Measurements from ENCODE around the gene PRH2. TPM values are rescaled to one million over a fixed set of nuclear protein-coding genes. Genes with fewer than 3 reads are reported as not detected.

Gene PRH2
- 0.40 TPM for polyA plus RNA-seq (2013, experiment 1 of 2; ENCODE audit: insufficient read length)
- polyA plus RNA-seq (2013, experiment 2 of 2; ENCODE audit: insufficient read length): not detected

DNA sequence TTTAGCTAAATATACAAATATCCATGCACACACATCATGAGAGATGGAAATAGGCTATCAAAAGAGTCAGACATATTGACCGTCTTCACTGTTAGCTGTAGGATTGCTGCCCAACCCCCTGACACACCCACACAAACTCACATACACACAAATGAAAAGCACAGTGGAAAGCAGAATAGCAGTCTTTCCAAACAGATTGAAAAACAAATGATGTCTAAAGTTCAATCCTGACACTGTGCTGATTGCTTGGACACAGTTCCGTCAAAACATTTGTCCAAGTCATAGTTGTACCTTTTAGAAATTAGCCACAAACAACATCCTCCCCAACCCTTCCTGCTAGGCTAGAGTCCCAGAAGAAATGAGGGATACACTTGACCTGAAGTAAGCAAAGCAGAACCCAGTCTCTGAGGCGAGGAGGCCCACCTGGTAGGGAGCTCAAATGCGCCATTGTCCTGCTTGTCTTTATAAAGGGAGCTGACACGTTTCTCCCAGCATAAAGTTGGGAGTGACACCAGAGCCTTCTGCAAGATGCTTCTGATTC is at the start of gene PRH2:
Gene PRH2, plus strand, starts transcription at position 491 of the 541 bp plus-strand sequence. Its CDS starts 38 bp downstream, at position 529.
- no peak for DNase-seq

- no peak for DNase-seq
Measured at GRCh38 chr12:10884086-10884725, 44.8 kb upstream of the PRH2 start, which contains the start of gene PRH1. Gene PRH1 (minus strand): TSS chr12:10884255. CDS start chr12:10884217, 38 bp downstream.

- DNase-seq: no peak
Measured at GRCh38 chr12:10889226-10889625, 39.8 kb upstream of the PRH2 start.

DNA sequence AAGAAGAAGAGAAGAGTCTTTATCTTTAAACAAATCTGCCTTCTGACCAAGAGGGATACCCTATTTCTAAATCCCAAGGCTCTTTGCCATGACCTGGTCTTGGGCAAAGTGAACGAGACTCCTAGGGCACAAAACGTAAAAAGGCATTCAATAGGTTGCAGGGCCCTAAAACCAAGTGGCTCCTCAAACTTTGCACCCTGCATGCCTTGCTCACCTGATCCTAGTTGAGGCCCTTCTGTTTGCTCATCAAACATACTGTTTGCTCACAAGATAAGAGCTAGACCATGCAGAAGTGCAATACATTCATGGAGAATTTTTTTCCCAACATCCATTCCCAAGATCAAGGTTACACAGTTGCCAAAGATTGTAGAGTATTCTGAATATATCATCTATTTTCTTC is 37.1 kb upstream of the PRH2 start:
- no peak for DNase-seq

DNA sequence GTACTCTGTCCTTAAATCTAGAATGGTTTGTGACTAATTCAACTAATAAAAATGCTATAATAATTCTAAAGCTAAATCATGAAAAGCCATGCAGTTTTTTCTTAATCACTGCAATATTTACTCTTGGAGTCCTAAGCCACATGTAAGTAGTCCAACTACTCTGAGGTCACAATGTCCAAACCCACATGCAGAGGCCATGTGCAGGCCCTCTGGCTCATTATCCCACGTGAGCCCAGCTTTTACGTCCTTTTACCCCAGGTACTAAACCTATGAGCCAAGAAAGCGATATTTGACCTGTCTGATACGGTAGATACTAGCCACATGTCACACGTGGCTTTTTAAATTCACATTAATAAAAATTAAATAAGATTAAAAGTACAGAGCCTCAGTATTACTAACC is 32.2 kb upstream of the PRH2 start:
- DNase-seq: no peak

DNA sequence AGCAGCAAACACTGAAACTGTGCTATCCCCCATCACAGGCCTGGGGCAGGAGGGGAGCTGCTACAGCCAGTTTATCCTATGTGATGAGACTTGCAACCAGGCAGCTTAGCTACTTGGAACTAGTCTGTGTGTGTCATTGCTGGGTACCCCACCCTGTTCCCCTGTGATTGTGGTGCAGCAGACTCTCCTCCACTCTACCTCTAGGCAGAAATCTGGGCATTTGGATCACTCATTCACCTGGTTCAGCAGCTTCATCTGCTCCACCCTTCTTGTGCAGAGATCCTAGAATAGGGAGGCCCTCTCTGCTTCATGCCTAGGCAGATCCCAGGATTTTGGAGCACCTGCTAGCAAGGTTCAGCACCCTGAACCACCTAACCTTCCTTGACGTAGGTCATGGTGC is 28.5 kb upstream of the PRH2 start:
- no peak for DNase-seq

- no peak for DNase-seq
Measured at GRCh38 chr12:10900972-10901371, 28.1 kb upstream of the PRH2 start.

DNA sequence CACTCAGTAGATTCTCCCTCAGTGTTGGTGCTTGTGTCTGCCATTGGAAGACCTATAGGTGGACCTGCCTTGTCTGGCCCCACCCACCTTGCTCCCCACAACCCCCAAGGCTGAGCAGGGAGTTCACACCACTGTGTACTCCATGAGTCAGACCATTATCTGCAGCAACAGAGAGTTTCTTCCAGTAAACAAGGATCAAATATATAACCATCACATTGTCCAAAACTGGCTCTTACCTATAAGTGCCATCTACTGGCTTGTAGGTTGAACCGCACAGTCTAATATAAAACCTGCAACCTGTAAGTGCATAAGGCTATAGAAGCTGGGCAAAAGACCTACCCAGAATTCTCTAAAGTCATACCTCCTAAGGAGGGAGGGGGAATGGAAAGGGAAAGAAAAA is 27.6 kb upstream of the PRH2 start:
- no peak for DNase-seq

DNA sequence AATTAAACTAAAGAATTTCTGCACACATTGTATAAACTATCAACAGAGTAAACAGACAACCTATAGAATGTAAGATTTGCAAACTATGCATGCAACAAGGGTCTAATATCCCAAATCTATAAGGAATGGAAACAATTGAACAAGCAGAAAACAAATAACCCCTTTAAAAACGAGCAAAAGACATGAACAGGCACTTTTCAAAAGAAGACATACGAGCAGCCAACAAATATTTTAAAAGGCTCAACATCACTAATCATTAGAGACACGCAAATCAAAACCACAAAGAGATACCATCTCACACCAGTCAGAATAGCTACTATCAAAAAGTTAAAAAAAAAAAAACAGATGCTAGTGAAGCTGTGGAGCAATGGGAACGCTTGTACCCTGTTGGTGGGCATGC is 24.4 kb upstream of the PRH2 start:
- no peak for DNase-seq

GRCh38 chr12:10909462-10909861 is 19.6 kb upstream of the PRH2 start, which contains the start of gene TAS2R13:
Gene TAS2R13 (minus strand): TSS chr12:10909562. CDS start chr12:10909298, 264 bp downstream.
- no peak for DNase-seq

GRCh38 chr12:10910380-10910779 is 18.7 kb upstream of the PRH2 start:
- no peak for DNase-seq

- DNase-seq: no peak
Measured at GRCh38 chr12:10919809-10920208, 9.2 kb upstream of the PRH2 start.

- DNase-seq: no peak
Measured at GRCh38 chr12:10926269-10926668, 2.8 kb upstream of the PRH2 start.

DNA sequence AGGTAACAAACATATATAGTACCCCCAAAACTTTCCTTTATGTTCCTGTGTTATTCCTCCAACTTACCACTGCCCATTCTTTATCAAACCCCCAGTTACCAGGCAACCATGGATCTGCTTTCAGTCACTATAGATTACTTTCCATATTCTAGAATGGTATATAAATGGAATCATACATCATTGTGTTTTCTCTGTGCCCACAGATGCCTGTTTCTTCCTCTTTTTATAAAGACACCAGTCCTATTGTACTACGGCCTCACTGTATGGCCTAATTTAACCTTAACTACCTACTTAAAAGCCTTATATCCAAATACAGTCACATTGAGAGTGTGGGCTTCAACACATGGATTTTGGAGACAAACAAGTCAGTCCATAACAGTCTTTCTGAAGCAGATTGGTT is 7.5 kb downstream of the PRH2 start:
- DNase-seq: no peak

DNA sequence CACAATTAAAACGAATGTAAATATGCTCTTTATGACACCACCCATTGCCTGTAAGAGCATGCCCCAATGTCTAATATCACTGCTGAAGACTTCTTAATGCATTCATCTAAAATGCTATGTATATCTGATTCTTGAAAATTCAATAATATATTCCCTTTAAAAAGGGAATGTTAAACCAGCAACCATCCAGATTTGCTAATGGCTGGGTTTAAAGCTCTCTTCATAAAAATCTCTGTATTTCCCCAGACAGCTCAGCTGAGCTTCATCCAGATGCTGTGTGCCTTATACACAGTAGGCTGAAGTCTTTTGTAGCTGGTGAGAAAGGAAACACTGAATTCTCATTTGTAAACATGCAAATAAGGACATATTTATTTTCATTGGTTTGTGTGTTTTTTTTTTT is 10.1 kb downstream of the PRH2 start, which contains the start of gene TAS2R14:
Gene TAS2R14, minus strand, starts transcription at position 101 of the 400 bp plus-strand sequence. Its CDS starts 56 bp downstream, at position 45.
- DNase-seq: no peak

DNA sequence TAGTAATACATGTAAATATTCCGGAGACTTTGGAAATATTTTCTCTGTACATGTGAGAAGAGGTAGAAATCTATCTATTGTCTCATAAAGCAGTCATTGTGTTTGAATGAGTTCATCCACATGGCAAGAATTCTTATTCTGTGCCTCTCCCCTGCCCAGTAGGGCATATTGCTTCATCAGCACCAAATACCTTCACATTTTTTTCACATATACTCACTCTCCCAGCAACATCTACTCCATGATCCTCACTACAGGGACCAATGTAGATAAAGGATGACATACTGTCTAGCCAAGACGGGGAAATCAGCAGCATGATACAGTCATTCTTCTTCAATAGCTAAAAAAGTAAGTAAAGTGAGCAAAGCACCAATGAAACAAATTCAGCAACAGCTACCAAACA is 11.4 kb downstream of the PRH2 start:
- peak; percentile 75 for DNase-seq

- no peak for DNase-seq
Measured at GRCh38 chr12:10941369-10941768, 12.3 kb downstream of the PRH2 start.

DNA sequence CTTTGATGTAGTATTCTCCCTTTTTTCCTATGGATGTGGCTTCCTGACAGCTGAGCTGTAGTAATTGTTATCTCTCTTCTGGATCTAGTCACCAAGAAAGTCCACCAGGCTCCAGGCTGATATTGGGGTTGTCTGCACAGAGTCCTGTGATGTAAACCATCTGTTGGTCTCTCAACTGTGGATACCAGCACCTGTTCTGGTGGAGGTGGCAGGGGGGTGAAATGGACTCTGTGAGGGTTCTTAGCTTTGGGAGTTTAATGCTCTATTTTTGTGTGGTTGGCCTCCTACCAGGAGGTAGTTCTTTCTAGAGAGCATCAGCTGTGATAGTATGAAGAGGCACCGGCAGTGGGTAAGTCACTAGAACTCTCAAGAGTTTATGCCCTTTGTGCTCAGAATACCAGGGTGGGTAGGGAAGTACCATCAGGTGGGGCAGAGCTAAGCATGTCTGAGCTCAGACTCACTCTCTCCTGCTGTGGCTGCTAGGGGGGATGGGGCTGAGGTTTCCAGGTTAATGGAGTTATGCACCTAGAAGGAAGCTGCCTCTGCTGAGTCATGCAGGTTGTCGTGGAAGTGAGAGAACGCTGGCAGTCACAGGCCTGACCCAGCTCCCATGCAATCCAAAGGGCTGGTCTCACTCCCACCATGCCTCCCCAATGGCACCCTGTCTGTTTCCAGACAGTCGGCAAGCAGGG is 13.0 kb downstream of the PRH2 start:
- DNase-seq: no peak

- DNase-seq: no peak
Measured at GRCh38 chr12:10943167-10943566, 14.1 kb downstream of the PRH2 start.

GRCh38 chr12:10952645-10953044 is 23.6 kb downstream of the PRH2 start:
- no peak for DNase-seq

- DNase-seq: no peak
Measured at GRCh38 chr12:10956085-10956484, 27.0 kb downstream of the PRH2 start.

- peak; percentile 76 for DNase-seq
Measured at GRCh38 chr12:10957741-10958140, 28.7 kb downstream of the PRH2 start.

DNA sequence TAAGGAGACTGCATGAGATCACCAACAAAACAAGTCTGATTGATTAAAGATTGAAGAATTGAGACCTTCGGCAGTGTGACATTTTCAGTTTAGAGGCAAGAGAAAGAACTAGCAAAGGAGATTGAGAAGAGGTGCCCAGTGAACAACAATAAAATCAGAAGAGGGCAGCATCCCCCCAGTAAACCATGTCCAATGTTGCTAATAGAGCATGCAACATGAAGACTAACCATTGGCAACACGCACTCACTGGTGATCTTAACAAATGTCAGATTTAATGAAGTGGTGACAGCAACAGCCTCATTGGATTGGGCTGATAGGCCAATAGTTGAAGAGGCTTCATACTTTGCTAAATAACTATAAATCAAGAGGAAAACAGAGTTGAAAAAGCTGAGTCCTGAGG is 30.8 kb downstream of the PRH2 start:
- DNase-seq: no peak

GRCh38 chr12:10960211-10960610 is 31.2 kb downstream of the PRH2 start:
- DNase-seq: no peak
